Glutamatergic neuron (in vitro differentiated cells): ENCODE results near the gene HMX1. TPM values are rescaled to one million over a fixed set of nuclear protein-coding genes. Genes with fewer than 3 reads are reported as not detected.

Experiments
- DNase-seq: peaks from one replicate; pipeline ENCODE4 v3.0.0; 2022
- H3K27ac Mint-ChIP-seq: one replicate; pipeline ENCODE4 v1.8.0; 2020; ENCODE audit warnings: mild to moderate bottlenecking, mixed read lengths, inconsistent platforms; ENCODE audit not compliant: unreplicated experiment
- H3K27me3 Mint-ChIP-seq: one replicate; pipeline ENCODE4 v1.8.0; 2020; ENCODE audit warnings: mild to moderate bottlenecking, moderate library complexity, mixed read lengths, inconsistent platforms; ENCODE audit not compliant: unreplicated experiment
- H3K36me3 Mint-ChIP-seq: one replicate; pipeline ENCODE4 v1.8.0; 2020; ENCODE audit warnings: mild to moderate bottlenecking, mixed read lengths, inconsistent platforms; ENCODE audit not compliant: unreplicated experiment
- H3K4me1 Mint-ChIP-seq: one replicate; pipeline ENCODE4 v1.8.0; 2020; ENCODE audit warnings: mild to moderate bottlenecking, low read depth, mixed read lengths, inconsistent platforms; ENCODE audit not compliant: unreplicated experiment
- H3K4me3 Mint-ChIP-seq: one replicate; pipeline ENCODE4 v1.8.0; 2020; ENCODE audit warnings: mild to moderate bottlenecking, mixed read lengths, inconsistent platforms; ENCODE audit not compliant: unreplicated experiment
- H3K9me3 Mint-ChIP-seq: one replicate; pipeline ENCODE4 v1.8.0; 2020; ENCODE audit warnings: mild to moderate bottlenecking, moderate library complexity, mixed read lengths, inconsistent platforms; ENCODE audit not compliant: unreplicated experiment
- CTCF ChIP-seq: fragments of 200-600 bp; sonication (generic); IDR thresholded peaks from one replicate; pipeline ENCODE4 v1.5.0; 2021; ENCODE audit not compliant: partially characterized antibody, unreplicated experiment
- total RNA-seq: library from RNA; stranded (reverse); fragmentation: NEBNext Ultra II Directional; extraction: Animal tissue kit (Norgen Biotek cat#: 25700); gene quantifications from one replicate; pipeline ENCODE4 v1.2.1, GENCODE V29; 2021; ENCODE audit not compliant: unreplicated experiment

HMX1 gene
- total RNA-seq, 1 donor from 2014 or later = 1.7 TPM

GRCh38 chr4:8891646-8892555 lies 20.3 kb upstream of the HMX1 start:
- H3K27me3 Mint-ChIP-seq = peaks cover 25% of the 10 kb centered on the region
- peak; percentile 56 for DNase-seq
- no peak overlapping the region for H3K27ac Mint-ChIP-seq
- no peaks in the 10 kb centered on the region for H3K4me1 Mint-ChIP-seq
- H3K36me3 Mint-ChIP-seq = no peaks in the 10 kb centered on the region
- peak overlapping the region; percentile 46 for H3K4me3 Mint-ChIP-seq
- TF ChIP-seq CTCF = no peak
- no peaks in the 10 kb centered on the region for H3K9me3 Mint-ChIP-seq

DNA sequence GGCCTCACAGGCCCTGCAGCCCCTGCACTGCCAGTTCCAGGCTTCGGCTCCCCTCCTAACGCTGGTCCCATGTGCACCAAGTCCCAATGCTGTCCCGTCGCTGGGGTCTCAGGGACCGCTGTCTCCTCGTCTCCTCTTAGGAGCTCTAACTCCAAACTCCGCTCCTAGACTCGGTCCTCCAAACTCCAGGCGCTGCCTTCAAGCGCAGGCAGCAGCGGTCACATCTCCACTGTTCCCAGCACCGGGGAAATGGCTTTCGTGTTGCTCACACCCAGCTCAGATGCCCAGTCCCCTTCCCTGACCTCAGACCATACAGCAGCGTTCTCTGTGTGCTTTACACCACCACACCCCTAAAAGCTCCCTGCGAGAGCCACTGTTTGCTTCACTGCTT lies 19.6 kb upstream of the HMX1 start:
- no peak for TF ChIP-seq CTCF
- Mint-ChIP-seq H3K9me3 (no peaks in the 10 kb centered on the region), H3K27ac (no peak overlapping the region), H3K27me3 (peaks cover 29% of the 10 kb centered on the region), H3K36me3 (no peaks in the 10 kb centered on the region), H3K4me3 (no peak overlapping the region), H3K4me1 (no peaks in the 10 kb centered on the region)
- no peak for DNase-seq

DNA sequence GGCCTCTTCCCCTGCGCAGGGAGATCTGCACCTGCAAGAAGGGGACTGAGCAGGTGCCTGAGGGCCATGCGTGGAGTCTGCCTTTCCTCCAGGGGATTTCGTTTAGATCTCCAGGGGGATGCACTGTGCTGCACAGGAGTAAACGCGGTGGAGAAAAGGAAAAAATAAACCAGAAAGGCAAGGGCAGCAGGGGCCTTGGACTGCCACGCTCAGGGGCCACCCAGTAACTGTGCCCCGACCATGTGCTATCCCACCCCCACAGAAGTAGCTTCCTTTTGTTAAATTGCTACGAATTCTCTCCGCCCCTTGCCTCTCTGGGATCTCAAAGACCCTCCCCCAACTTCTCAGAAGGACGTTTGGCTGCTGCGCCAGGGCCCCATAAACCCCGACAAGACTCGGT lies 17.2 kb upstream of the HMX1 start:
- H3K4me1 Mint-ChIP-seq = no peaks in the 10 kb centered on the region
- no peak overlapping the region for H3K27ac Mint-ChIP-seq
- TF ChIP-seq CTCF = no peak
- H3K27me3 Mint-ChIP-seq = peaks cover 32% of the 10 kb centered on the region
- no peaks in the 10 kb centered on the region for H3K9me3 Mint-ChIP-seq
- H3K36me3 Mint-ChIP-seq = no peaks in the 10 kb centered on the region
- DNase-seq = no peak
- H3K4me3 Mint-ChIP-seq = no peak overlapping the region

DNA sequence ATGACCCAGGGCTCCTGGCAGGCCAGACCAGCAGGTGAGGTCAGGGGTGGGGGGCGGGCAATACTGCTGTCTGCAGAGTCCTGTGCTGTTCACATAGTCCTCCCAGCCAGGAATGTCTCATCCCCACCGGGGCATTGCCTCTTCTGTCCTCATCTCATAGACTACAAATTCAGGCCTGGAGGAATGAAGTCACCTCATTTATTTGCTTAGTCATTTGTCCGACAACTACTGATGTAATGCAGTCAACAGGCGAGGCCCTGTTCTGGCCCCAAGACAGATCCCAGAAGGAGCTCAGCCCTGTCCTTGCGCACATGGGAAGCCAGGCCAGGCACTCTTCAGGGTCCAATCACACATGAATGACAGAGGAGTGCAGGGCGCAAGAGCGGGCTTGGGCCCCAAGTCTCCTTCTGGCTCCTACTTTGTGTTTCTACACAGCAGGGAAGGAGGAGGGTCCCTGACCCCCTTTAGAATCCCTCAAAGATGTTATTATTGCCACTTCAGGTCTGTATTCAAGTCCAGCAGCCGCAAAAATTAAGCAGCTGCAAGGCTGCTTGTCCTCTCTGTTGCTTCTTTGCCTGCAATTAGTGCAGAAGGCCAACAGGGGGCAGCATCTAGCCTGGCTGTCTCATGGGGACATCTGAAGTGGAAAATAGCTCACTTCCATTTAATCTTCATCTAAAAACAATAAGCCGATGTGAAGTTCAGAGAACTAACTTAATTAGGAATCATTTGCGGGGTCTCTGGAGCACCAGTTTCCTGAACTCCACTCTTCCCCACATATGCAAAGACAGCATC lies 15.2 kb upstream of the HMX1 start:
- Mint-ChIP-seq H3K9me3 (peaks cover 2% of the 10 kb centered on the region), H3K27me3 (peaks cover 26% of the 10 kb centered on the region), H3K4me3 (no peak overlapping the region), H3K27ac (no peak overlapping the region), H3K36me3 (no peaks in the 10 kb centered on the region), H3K4me1 (peaks cover 3% of the 10 kb centered on the region)
- no peak for DNase-seq
- peak; percentile 79 for TF ChIP-seq CTCF
